Hepatocyte (in vitro differentiated cells): ENCODE measurements around the gene WFDC1. TPM values are rescaled to one million over a fixed set of nuclear protein-coding genes. Genes with fewer than 3 reads are reported as not detected.

Source experiments
- DNase-seq: peaks from one replicate; pipeline ENCODE4 v3.0.0-alpha.2; 2016; ENCODE audit warnings: low spot score
- H2AFZ ChIP-seq: fragments of 200-600 bp; sonication (generic); 2 replicates; pipeline ENCODE4 v1.6.0; 2016; ENCODE audit warnings: antibody characterized with exemption, mild to moderate bottlenecking
- H3K27ac ChIP-seq: fragments of 200-600 bp; sonication (generic); 2 replicates; pipeline ENCODE4 v1.5.1; 2016; ENCODE audit warnings: mild to moderate bottlenecking
- H3K27me3 ChIP-seq: fragments of 200-600 bp; sonication (generic); 2 replicates; pipeline ENCODE4 v1.6.1; 2016
- H3K36me3 ChIP-seq: fragments of 200-600 bp; sonication (generic); replicated peaks from 2 replicates; pipeline ENCODE4 v1.5.1; 2016; ENCODE audit warnings: low read depth; ENCODE audit not compliant: insufficient read depth
- H3K4me1 ChIP-seq: fragments of 200-600 bp; sonication (generic); 2 replicates; pipeline ENCODE4 v1.5.1; 2016; ENCODE audit warnings: mild to moderate bottlenecking, moderate library complexity; ENCODE audit not compliant: insufficient read depth
- H3K4me2 ChIP-seq: fragments of 200-600 bp; sonication (generic); 2 replicates; pipeline ENCODE4 v1.6.0; 2016
- H3K4me3 ChIP-seq: fragments of 200-600 bp; sonication (generic); 2 replicates; pipeline ENCODE4 v1.5.1; 2016; ENCODE audit warnings: mild to moderate bottlenecking
- H3K79me2 ChIP-seq: fragments of 200-600 bp; sonication (generic); 2 replicates; pipeline ENCODE4 v1.6.0; 2017; ENCODE audit warnings: mild to moderate bottlenecking
- H3K9me2 ChIP-seq: fragments of 200-600 bp; sonication (generic); replicated peaks from 2 replicates; pipeline ENCODE4 v1.6.0; 2017; ENCODE audit warnings: mild to moderate bottlenecking; ENCODE audit not compliant: insufficient read depth
- H3K9me3 ChIP-seq: fragments of 200-600 bp; sonication (generic); 2 replicates; pipeline ENCODE4 v1.5.1; 2016; ENCODE audit warnings: low read depth, mild to moderate bottlenecking
- H4K20me1 ChIP-seq: fragments of 200-600 bp; sonication (generic); 2 replicates; pipeline ENCODE4 v1.6.0; 2016; ENCODE audit warnings: mild to moderate bottlenecking; ENCODE audit not compliant: insufficient read depth, poor library complexity, severe bottlenecking
- CTCF ChIP-seq: fragments of 200-600 bp; sonication (generic); IDR thresholded peaks from 2 replicates; pipeline ENCODE4 v1.5.1; 2016; ENCODE audit warnings: antibody characterized with exemption, mild to moderate bottlenecking; ENCODE audit not compliant: poor library complexity
- EZH2 ChIP-seq: fragments of 200-600 bp; sonication (generic); IDR thresholded peaks from 2 replicates; pipeline ENCODE4 v1.6.1; 2016; ENCODE audit warnings: antibody characterized with exemption, mild to moderate bottlenecking, borderline replicate concordance
- EZH2phosphoT487 ChIP-seq: fragments of 200-600 bp; sonication (generic); IDR thresholded peaks from one replicate; pipeline ENCODE4 v1.6.1; 2018; ENCODE audit warnings: antibody characterized with exemption, mild to moderate bottlenecking, low read depth, moderate library complexity; ENCODE audit not compliant: unreplicated experiment, severe bottlenecking
- WGBS: methylation state at CpG from one replicate; pipeline ENCODE4 v1.1.6; 2016; ENCODE audit warnings: low lambda C conversion rate; ENCODE audit errors: missing lambda C conversion rate; 5-methylcytosine and 5-hydroxymethylcytosine counted together
- polyA plus RNA-seq: library from polyadenylated mRNA; unstranded; fragments of >200 nt; fragmentation: Nextera tagmentation; extraction: Ambion mirVana; gene quantifications from 2 replicates; pipeline ENCODE4 v1.2.1, GENCODE V29; 2016
- total RNA-seq: library from RNA; depleted of rRNA; stranded (reverse); fragments of >200 nt; gene quantifications from 2 replicates; pipeline ENCODE4 v1.2.3, GENCODE V29; 2014

The WFDC1 gene
- total and polyA plus RNA-seq, 2 experiments from 2014 or later = 12.9 to 16.9 TPM

- peak; percentile 53 for DNase-seq
- H2AFZ ChIP-seq = peak overlapping the region; percentile 92
Observed at GRCh38 chr16:84367750-84368307, 73.2 kb downstream of the WFDC1 start.

GRCh38 chr16:84368308-84368996 is 73.8 kb downstream of the WFDC1 start, which contains the start of gene ATP2C2:
Gene ATP2C2 (plus strand): TSS chr16:84368538. CDS start chr16:84368616, 78 bp downstream.
- Histone ChIP-seq H3K4me3 (peak within 1 kb of the TSS; percentile 49), H3K9me3 (no peaks in the 10 kb centered on the region), H3K4me1 (peaks cover 4% of the 10 kb centered on the region), H3K27me3 (peaks cover 32% of the 10 kb centered on the region), H3K36me3 (no peaks in the 10 kb centered on the region), H3K4me2 (peak within 1 kb of the TSS; percentile 97), H3K79me2 (no peaks in the 10 kb centered on the region), H4K20me1 (no peaks in the 10 kb centered on the region), H3K9me2 (no peaks in the 10 kb centered on the region), H3K27ac (peak within 1 kb of the TSS; percentile 66), H2AFZ (peak within 1 kb of the TSS; percentile 92)
- peak; percentile 76 for TF ChIP-seq EZH2
- TF ChIP-seq CTCF = no peak
- WGBS = 3% methylated on average over 41 of the region's 66 CpGs
- peak; percentile 85 for DNase-seq

More at GRCh38 chr16:84367750-84368307, 73.2 kb downstream of the WFDC1 start:
- WGBS = 32% methylated on average over 27 of the region's 27 CpGs
- Histone ChIP-seq H3K4me1 (peaks cover 4% of the 10 kb centered on the region), H3K79me2 (no peaks in the 10 kb centered on the region), H3K27ac (peak overlapping the region; percentile 66), H3K27me3 (peaks cover 32% of the 10 kb centered on the region), H4K20me1 (no peaks in the 10 kb centered on the region), H3K36me3 (no peaks in the 10 kb centered on the region), H3K9me2 (no peaks in the 10 kb centered on the region), H3K9me3 (no peaks in the 10 kb centered on the region), H3K4me2 (peak overlapping the region; percentile 97), H3K4me3 (peak overlapping the region; percentile 43)
- TF ChIP-seq CTCF = no peak

- Histone ChIP-seq H3K4me2 (peak overlapping the region; percentile 97), H3K4me3 (no peak overlapping the region), H3K27me3 (peaks cover 32% of the 10 kb centered on the region), H3K9me2 (no peaks in the 10 kb centered on the region), H3K27ac (no peak overlapping the region), H4K20me1 (no peaks in the 10 kb centered on the region), H2AFZ (no peak overlapping the region), H3K4me1 (peaks cover 4% of the 10 kb centered on the region), H3K79me2 (no peaks in the 10 kb centered on the region), H3K36me3 (no peaks in the 10 kb centered on the region), H3K9me3 (no peaks in the 10 kb centered on the region)
- TF ChIP-seq EZH2 = no peak
- no peak for TF ChIP-seq EZH2phosphoT487
- no peak for TF ChIP-seq CTCF
- DNase-seq = no peak
- 70% methylated on average over 7 of the region's 7 CpGs for WGBS
Observed at GRCh38 chr16:84369105-84369504, 74.4 kb downstream of the WFDC1 start.
